GM21526 (cell line): Measurements from ENCODE around the gene TNFRSF11A.

ENCODE experiments used
- ATAC-seq: cut with Tn5 transposase; IDR thresholded peaks from one replicate; pipeline ENCODE4 v1.9.1; 2021; ENCODE audit warnings: moderate library complexity; ENCODE audit not compliant: unreplicated experiment, low FRiP score

TNFRSF11A gene

GRCh38 chr18:62324917-62325805, at the start of gene TNFRSF11A:
Gene TNFRSF11A (plus strand): TSS chr18:62325310. CDS start chr18:62325353, 43 bp downstream.
- peak; percentile 61 for ATAC-seq

DNA sequence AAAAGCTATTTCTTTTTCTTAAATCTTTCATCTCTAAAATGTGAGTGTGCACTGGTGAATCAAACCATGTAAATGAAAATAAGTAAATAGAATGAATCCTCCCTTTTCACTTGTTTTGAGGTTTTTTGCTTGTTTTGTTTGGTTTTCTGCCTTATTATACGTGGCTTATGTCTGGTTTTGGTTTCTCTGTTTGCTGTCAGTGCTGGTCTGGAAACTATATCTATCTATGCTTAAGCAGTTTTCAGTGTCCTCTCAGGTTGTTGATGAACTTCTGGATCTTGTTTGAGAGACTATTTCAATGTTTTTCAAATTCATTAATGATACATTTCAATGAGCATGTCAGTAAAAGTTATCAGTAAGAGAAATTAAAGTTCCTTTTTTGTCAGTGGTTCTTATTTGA, 48.1 kb upstream of the TNFRSF11A start:
- no peak for ATAC-seq

DNA sequence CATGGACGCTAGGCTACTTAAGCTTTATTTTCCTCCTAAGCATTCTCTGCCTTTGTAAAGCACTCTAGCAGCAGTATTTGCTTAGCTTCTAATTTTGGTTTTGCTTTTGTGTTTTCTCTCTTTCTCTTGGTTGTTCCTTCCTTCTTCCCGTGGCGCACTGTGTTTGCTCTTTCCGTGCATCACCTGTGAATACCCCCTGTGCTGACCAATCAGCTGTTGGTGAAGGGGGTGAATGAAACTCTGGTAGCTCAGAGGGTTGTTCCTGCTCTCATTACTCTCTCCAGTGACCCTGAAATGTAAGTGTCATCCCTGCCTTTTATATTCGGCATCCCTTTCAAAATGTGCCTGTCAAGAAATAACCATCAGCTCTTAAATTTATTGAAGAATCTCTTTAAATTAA, 45.5 kb upstream of the TNFRSF11A start:
- ATAC-seq: no peak

DNA sequence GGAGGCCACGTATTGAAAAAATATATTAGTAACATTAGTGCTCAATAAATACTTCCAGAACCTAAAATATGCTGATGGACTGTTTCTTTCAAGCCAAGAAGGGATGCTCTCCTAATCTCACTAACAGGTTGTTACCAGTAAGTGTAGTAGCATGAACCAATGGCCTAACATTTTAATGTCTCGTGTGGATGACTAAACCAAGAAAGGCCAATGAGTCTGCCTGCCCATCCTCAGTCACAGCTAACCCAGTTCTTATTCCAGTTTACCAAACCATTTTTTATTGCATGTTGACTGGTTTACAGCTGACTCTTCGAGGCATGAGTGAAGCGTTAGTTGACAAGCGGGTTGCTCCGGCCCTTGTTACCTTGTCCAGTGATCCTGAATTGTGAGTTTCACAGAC, 45.1 kb upstream of the TNFRSF11A start:
- ATAC-seq: no peak

DNA sequence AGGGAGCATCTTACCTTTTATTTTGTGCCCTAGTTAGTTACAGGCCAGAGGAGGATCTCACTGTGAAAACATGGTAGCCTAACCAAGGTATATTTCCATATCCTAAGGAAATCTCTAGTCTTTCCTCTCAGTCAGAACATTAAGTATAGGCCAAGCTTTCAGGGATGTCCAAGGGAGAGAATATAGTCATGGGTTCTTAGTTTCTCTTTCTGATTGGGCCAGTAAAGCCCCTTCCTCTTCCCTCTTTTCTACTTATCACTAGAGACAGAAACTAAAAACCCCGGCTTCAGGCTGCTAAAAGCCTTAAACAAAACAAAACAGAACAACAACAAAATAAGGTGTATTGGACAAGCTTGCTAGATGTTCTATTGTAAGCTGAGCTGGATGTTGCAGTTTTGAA, 44.3 kb upstream of the TNFRSF11A start:
- no peak for ATAC-seq

DNA sequence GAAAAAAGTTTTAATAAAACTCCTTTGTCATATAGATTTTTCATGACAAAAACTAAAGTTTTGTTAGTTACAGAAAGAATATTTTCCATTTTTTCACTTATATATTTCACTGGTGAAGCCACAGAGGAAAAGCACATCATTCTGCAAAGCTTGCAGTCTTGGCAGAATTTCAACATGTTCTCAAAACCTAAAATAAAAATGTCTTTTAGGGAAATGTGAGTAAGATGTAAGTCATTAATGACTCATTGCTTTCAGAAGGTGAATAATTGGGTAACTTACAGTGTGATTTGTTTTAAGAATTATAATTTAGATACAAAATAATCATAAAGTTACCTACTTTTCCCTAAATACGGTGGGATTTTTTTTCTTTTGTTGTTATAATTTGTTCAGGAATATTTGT, 43.4 kb upstream of the TNFRSF11A start:
- no peak for ATAC-seq

- no peak for ATAC-seq
Measured at GRCh38 chr18:62282188-62282629, 42.9 kb upstream of the TNFRSF11A start.

DNA sequence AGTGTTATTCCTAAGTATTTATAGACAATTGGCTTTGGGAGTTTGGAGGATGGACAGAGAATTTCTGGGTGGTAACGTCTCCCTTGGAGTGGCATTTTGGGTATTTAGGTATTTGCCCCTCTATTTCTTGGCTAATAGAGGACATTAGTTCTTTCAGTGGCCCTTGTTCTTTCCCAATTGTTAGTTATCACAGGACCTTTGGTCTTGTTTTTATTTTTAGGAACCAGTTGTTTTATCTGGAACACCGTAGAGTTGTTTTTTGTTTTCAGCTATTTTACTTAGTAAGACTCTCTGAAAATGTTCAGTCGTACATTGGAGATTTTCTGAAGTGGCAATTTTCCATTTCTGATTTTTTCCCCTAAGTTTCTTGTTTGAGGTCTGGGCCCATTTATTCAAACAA, 40.5 kb upstream of the TNFRSF11A start:
- ATAC-seq: no peak

DNA sequence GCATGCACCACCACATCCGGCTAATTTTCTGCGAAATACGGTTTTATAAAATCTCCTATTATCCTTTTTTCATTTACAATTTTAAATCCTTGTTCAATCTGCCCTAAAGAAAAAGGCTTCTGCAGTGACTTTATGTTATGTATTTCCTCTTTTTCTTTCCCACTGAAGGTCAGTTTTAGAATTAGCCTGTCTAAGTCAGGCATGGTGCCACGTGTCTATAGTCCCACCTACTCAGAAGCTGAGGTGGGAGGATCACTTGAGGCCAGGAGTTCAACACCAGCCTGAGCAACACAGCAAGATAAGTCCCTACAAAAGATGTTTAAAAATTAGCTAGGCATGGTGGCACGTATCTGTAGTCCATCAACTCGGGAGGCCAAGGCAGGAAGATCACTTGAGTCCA, 39.8 kb upstream of the TNFRSF11A start:
- ATAC-seq: no peak

DNA sequence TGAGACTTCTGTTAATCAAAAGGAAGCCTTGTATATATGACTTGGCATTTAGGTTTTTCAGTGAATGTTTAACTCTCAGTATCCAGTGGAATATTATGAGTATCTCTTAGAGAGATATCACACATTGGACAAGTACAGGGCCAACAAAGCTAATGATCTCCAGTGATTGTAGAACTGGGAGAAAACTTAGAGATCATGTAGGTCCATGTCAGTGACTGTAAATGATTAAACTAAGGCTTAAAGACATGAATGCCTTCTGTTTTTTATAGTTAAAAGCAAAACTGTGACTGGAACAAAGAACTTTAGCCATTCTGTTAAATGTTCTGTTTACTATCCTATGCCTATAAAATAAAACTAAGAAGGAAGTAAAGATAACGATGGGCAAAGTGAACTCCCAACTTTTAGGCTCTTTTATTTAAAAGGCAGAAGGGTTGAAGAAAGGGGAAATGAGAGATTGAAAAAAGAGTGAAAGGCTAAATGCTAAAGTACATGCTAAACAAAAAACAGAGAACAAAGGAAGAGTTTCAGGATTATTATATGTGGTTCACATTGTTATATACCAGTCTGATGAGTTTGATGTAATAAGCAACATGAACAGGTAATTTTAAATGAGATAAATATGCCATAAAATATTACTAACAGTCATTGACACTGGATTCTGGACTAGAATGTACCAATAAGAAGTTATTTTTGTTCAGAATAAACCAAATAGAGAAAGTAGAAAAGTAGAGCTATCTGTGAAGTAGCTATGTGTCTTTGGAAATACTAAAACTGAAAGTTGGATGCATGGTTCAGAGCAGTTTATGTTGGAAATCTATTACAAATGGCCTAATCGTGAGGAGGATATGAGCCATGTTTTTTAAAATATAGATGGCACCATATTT, 37.1 kb upstream of the TNFRSF11A start:
- peak; percentile 35 for ATAC-seq

GRCh38 chr18:62288665-62289008, 36.5 kb upstream of the TNFRSF11A start:
- peak; percentile 68 for ATAC-seq

DNA sequence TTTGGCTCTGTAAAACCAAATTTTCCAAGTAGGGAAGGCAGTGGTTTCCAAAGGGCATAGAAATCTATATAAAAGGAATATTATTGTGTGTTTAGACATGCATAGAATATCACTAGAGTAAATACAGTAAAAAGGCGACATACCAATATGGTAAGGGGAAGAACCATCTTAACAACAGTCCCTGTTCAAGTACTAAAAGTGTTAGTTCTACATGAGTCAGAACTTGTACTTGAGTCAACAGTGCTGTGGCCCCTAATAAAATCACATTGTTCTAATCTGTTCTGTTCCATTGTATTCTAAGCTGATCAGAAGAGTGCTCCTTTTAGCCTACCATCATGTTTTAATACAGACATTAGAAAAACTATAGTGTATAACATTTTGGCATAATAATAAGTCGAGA, 36.1 kb upstream of the TNFRSF11A start:
- no peak for ATAC-seq

DNA sequence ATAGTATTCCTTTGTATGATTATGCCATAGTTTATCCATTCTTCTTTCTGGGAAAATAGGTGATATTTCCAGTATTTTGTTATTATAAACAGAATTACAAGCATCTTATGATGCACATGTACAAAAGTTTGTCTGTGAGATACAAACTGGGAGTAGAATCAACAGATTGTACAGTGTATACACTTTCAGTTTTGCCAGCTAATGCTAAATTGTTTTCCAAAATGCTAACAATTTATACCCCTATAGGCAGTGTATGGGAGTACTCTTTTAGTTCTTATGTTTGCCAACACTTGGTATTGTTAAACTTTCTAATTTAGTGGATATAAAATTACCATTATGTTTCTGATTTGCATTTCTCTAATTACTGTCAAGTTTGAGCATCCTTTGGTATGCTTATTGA, 31.0 kb upstream of the TNFRSF11A start:
- ATAC-seq: no peak

DNA sequence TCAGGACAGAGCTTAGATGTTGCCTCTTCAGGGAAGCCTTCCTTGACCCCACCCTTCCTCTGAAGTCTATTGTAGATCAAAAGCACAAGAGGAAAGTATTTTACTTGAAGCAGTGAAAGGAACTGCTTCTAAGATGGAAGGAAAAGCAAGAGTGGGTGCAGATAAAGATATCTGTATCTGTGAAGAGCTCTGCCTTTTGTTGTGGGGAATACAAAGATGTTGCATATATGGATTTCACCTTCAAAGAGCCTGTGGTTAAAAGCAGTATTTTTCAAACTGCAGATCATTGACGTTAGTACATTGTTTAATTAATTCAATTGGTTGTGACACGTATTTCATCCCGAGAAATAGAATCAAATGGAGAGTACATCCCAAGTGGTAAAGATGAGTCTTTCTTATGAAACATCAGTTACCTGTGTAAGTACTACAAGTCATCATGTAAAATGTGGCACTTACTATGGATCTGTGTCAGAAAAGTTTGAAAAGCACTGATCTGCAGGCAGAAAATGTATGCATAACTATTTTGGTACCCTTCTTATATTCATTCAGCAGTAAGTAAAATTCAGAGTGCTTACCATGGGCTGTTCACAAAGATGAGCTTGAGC, 24.6 kb upstream of the TNFRSF11A start:
- no peak for ATAC-seq

DNA sequence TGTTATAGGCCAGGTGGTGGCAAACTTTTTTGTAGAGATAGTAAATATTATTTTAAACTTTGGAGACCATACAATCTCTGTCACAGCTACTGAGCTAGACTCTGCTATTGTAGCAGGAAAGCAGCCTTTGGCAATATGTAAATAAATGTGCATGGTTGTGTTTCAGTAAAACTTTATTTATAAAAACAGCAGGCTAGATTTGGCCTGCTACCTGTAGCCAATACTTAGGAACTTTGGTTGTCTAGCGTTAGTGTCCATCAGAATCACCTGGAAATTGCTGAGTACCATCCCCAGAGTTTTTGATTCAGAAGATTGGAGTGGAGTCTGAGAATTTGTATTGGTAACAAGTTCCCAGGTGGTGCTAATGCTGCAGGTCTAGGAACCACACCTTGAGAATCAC, 23.8 kb upstream of the TNFRSF11A start:
- ATAC-seq: no peak

DNA sequence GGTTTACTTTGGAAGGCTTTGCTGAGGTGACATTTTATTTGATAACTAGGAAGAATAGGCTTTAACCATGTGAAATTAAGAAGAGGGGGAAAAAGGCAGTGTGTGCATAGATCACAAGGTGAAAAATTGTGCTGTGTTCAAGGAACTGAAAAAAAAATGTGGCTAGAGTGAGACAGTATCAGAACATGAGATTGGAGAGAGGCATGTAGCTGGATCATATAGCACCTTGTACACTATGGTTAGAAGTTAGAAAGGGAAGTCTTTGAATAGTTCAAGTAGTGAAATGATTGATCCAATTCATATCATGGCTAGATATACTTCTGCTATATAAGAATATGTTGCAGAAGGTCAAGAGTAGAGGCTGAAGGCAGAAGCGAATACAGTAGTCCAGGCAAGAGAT, 12.3 kb upstream of the TNFRSF11A start:
- ATAC-seq: no peak

DNA sequence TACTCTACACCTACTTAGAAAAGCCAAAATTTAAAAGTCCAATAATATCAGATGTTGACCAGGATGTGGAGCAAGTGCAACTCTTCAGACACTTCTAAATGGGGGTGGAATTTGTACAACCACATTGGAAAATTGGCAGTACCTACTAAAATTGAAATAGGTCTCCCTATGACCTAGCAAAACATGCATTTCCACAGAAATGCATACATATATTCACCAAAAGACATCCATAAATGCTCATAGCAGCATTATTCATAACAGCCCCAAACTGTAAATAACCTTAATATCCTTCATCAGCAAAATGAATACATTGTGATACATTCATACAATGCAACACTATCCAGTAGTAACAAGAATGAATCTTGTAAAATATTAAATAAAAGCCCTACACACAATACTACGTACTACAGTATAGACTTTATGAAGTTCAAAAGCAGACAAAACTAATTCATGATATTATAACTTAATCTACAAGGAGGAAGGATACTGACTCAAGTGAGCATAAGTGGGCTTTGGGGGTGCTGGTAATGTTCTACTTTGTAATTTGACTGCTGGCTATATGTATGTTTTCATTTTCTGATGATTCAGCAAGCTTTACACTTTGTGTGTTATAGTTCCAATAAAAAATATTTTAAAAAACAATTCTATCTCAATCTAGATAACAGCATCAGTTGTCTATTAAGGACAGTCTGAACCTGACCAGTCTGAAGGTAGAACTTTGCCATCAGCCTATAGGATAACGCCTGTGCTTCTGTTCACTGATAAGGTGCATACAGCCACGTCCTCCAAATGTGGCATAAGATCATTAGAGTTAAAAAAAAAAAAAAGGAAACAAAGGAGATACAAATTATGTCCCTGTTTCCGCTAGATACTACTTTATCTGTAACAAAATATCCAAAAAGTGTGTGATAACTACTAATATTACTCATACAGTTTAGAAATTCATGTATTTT, 6.6 kb upstream of the TNFRSF11A start:
- no peak for ATAC-seq

GRCh38 chr18:62321201-62321600, 3.9 kb upstream of the TNFRSF11A start:
- ATAC-seq: no peak

DNA sequence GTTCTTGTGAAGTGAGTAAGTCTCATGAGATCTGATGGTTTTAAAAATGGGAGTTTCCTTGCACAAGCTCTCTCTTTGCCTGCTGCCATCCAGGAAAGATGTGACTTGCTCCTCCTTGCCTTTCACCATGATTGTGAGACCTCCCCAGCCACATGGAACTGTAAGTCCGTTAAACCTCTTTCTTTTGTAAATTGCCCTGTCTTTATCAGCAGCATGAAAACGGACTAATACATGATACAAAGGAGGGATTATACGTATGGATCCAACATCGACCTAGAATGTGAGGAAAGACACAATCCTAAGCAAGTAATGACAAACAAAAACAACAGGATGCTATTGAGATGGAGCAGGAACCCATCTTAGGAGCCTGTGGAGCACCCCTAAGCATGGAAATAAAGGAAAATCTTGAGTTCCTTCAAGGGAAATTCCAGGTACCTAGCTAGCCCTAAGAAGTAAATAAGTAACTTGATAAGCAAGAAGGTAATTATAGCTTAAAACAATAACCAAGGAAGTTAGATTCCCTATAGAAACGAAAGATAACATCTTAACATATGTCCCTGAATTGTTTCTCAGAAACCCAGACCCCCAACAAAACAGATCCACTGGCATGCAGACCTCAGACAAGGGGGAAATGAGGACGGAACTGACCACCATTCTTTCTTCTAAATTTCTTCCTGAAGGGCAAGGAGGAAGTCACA, 1.5 kb upstream of the TNFRSF11A start:
- ATAC-seq: no peak
